AG08396 (cell line): ENCODE data around the gene ZNF366.
A peak's percentile ranks its signal among the peaks of the same experiment; 100 is the strongest.

Experiments
- DNase-seq: peaks from one replicate; pipeline ENCODE4 v3.0.0; 2012; ENCODE audit warnings: low spot score, mixed read lengths

Gene ZNF366

DNA sequence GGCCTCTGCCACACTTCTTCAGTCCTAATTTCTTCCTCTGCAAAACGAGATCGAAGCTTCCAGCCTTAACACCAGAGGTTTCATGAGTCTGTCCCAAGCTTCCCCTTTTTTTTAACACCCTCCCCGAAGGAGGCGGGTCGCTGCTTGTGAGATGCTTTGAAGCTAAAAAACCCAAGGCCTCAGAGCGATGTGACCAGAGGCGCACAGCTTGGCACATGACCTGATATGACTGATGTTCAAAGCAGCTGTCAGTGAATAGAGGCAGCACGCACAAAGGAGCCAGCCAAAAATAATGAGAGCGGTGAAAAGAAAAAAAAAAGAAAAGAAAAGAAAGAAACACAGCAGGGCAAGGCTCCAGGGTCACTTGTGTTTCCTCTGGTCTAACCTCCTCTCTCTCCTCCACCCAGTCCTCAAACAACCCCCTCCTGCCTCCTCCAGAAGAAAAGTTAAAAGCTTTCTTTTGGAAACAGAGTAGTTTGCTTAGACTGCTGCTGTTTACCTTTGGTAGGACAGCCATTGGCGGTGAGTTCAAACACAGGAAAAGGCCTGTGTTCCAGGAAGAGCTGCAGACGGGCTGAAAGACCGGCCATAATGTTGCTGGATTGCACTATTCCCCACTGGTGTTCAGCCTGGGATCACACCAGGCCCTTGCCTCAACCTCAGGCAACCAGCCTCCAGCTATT, 10.9 kb upstream of the ZNF366 start:
- DNase-seq = peak; percentile 43

DNA sequence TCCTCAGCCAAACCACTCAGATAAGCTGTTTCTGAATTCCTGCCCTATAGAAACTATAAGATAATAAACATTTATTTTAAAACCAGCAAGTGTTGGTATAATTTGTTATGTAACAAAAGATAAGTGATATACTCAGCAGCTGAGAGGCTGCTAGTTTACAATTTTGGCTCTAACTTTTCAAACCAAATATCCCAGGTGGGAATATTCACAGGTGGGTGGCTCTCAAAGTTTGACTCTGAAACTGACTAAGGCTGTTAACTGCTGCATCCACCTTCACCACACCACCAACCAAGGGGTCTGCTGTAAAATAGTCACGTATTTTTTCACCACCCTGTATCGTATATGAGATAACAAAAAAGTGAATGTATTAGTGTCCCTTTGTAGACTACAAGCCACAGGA, 9.7 kb upstream of the ZNF366 start:
- no peak for DNase-seq

GRCh38 chr5:72515211-72515610, 8.0 kb upstream of the ZNF366 start:
- no peak for DNase-seq

DNA sequence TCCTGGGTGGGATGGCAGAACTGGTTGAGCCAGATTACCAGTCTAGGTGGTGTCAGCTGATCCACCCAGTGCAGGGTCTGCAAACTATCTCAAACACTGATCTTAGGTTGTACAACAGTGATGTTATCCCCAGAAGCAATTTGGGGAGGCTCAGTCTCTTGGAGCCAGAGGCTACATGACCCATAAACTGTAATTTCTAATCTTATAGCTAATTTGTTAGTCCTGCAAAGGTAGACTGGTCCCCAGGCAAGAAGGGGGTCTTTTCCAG, 5.3 kb upstream of the ZNF366 start:
- no peak for DNase-seq

DNA sequence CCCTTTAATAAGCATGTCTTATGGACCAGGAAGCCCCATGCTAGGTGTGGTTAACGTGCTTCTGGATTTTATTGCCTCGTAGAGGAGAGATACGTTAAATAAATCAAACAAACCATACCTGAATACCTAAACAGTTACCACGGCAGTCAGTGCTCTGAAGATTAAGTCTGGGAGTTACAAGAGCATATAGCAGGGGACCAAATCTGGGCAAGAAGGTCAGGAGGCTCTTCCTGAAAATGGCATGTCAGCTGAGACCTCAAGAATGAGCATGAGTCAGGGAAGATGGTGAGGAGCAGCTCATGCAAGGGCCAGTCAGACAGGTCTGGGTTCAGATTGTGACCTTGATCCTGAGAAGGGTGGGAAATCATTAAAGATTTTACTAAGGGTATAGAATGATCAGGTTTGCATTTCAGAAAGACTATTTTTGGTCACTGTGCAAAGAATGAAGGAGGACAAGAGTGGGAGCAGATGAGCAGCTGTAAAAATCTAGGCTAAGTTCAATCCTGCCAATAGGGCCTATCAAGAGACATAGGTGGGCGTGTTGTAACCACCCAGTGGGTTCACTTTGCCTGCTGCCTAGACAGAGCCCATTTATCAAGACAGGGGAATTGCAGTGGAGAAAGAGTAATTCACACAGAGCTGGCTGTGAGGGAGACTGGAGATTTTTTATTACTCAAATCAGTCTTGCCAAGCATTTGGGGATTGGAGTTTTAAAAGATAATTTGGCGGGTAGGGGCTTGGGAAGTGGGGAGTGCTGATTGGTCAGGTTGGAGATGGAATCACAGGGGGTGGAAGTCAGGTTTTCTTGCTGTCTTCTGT, 4.8 kb upstream of the ZNF366 start:
- DNase-seq = no peak

DNA sequence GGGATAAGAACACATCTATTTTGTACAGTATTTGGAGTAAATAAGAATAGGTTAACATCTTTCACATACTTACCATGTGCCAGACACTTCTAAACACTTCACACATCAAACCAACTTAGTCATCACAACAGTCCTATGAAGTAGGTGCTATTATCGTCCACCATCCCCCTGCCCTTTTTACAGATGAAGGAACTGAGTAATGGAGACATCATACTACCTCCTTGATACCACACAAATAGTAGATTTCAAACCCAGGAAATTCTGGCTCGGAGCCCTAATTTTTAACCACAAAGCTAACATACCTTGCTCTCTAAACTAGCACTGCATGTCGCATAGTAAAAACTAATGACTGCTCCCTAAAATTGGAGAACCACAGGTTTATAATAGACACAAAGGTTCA, 4.2 kb upstream of the ZNF366 start:
- DNase-seq = no peak

DNA sequence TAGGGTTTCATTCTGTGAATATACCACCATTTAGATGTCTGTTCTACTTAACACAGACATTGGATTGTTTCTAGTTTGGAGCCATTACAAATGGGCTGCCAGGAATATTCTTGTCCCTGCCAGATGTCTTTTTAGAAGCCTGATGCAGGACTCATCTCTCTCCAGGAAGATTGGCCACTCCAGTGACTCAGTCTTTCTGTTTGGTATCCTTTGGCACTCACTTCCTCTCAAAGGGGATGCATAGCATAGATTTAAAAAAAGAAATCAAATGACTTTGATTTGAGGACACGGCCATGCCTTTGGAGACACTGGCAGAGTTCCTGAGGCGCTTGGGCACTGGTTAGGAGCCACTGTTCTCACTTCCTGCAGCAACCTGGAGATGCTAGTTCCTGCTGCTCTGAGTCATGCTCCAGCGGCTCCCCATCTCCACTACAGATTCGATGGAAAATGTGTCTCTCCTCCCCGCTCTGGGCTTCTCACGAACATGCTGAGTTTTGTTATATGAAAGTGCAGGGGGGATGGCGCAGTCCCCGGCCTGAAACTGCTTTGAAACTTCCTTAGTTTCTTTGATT, 3.5 kb upstream of the ZNF366 start:
- peak; percentile 79 for DNase-seq

GRCh38 chr5:72509401-72509800, 2.2 kb upstream of the ZNF366 start:
- DNase-seq = no peak

DNA sequence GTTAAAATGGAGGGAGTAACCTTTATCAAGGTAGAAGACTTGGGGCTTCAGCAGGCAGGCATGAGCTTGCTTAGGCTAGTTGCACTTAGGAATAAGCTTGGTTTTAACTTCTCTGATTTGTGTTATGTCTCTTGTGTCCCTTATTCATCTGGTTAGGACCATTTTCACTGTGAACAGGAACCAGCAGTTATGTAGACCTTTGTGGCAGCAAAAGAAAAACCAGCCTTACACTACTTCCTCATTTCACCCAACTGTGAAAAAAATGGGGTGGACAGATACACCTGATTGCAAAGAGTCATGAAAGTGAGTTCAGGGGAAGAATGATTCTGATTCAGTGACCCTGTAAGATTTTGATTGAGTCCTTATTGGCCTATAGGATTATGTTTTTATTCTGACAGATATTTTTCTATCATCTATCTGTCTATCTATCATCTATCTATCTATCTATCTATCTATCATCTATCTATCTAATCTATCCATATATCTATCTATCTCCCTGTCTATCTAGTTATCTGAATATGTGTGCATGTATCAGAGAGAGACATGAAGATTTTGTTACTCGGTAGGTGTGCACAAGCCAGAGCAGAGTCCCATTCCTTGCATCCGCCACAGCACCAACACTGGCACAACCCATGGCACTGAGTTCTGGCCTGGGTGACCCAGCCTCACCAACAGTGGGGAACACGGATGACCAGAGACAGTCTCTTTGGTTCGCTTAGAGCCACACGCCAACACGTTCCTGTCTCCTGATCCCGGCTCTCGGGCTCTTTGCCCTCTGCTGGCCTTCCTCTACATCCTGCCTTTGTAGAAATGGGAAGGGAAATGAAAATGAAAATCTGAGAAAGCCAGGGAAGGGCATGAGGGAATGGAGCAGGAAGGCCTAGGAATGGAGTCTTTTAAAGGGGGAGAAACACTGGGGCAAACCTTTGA, 1.3 kb upstream of the ZNF366 start:
- DNase-seq = no peak

DNA sequence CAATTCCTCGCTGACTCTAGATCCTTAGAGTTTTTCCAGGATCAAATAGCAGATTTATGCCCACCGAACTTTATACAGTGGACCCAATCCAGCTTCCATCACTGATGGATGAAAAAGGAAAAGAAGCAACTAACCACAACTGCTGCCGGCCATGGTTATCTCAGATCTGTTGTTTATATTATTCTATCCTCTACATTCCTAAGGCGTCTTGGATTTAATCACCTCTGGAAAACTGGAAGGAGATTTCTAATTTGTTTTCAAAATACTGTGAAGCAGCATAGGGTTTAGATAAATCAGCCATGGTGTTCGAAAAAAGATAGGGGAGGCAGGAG, 663 bp upstream of the ZNF366 start:
- DNase-seq = no peak

GRCh38 chr5:72506158-72506549, 1.1 kb downstream of the ZNF366 start:
- DNase-seq = no peak

GRCh38 chr5:72505539-72506157, 1.6 kb downstream of the ZNF366 start:
- DNase-seq = no peak

- DNase-seq = no peak
Observed at GRCh38 chr5:72505016-72505415, 2.2 kb downstream of the ZNF366 start.

- DNase-seq = peak; percentile 53
Observed at GRCh38 chr5:72503888-72504491, 3.2 kb downstream of the ZNF366 start.

DNA sequence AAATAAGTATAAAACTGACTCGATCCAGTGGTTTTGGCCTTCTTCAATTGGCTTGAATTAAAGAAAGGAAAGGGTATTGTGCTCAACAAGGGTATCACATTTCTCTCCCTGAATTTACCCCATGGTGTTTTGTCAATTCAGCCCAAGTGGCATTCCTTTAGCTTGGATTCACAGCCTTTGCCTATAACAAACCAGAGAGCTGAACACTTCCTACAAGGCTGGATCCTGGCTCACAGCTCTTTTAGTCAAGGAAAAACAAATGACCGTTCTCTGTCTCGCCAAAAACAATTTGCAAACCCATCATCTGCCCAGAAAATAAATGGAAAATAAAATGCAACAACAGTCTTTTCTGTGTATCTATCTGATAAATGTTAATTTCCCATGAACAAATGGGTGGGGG, 5.7 kb downstream of the ZNF366 start:
- no peak for DNase-seq

DNA sequence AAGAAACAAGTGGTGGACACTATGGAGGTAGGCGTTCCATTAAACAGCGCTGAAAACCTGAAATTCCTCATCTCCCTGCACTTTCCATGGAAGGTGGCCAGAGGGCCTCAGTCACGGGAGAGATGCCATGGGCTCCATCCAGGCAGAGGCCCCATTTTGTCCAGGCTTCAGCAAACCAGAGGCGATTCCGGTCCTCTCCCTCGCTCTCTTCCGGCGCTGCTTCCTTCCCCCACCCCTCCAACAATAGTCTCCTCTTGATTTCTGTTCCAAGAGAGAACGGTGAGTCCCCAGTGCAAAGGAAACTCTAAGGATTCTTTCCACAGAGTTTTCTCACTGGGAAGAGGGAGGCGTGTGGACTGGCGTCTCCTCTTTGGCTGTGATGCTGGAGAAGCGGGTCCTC, 7.5 kb downstream of the ZNF366 start:
- DNase-seq = no peak

DNA sequence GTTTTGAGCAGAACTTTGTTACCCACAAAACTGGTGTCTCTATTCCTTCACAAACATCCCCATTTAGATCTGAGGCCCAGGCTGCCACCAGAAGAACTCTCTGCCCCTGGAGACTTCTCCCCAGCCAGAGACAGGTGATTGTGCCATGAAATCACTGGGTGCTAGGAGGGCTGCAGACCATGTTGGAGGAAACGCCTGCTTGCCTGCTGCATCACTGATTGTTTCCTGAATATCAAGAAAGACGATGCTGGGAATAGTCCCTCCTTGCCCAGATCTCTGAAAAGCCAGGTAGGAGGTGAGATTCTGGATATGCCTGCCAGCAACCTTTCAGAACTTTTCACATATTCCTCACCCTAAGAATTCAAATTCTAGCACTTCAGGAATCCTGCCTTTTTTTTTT, 8.1 kb downstream of the ZNF366 start:
- DNase-seq = no peak

DNA sequence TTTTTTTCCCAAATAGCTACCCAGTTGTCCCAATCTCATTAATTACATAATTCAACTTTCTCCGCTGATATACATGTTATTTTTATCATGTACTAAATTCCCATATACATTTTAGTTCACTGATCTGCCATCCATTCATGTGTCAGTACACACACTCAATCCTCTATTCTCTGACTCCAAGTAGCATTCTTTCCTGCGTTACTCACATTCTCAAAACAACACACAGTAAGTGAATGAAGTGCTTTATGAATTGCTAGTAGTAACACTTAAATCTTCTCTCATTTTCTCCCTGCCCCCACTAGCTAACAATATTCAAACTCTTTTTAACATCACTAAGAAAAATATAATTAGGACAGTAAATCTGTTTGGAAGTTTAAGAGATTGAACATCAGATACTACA, 8.9 kb downstream of the ZNF366 start:
- peak; percentile 45 for DNase-seq

- no peak for DNase-seq
Observed at GRCh38 chr5:72497823-72498222, 9.4 kb downstream of the ZNF366 start.

- no peak for DNase-seq
Observed at GRCh38 chr5:72495410-72495809, 11.8 kb downstream of the ZNF366 start.

GRCh38 chr5:72494623-72495124, 12.5 kb downstream of the ZNF366 start:
- DNase-seq = no peak

DNA sequence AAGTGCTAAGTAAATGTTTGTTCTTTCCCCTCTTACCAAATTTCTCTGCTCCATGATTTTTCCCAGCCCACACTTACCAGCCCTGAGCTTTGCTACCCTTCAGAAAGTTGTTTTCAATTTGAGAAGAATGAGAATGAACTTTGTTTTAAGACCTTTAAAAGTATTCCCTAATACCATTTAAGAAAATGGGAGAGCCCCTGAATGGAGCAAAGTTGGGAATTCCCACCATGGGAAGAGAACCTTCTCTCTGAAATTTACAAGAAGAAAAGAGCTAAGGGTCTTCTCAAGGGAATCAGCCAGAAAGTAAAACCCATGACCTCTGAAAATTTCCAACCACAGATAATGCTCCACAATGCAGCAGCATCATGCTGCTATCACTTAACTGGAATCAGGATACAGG, 17.7 kb downstream of the ZNF366 start:
- no peak for DNase-seq
